Right kidney (tissue), 9 donors: ENCODE measurements around the gene SRGAP2.
"Not testable (repeated sequence)": the region's sequence is repeated elsewhere in the genome, so short reads cannot be mapped to it uniquely, and the experiment has no call there.

ENCODE experiments used
- DNase-seq: peaks from one replicate; pipeline ENCODE4 v3.0.0-alpha.2; 2016
- long read RNA-seq, 8 donors: transcript quantifications; one replicate each; lab custom pipeline, GENCODE V29; 2026

The SRGAP2 gene
- long read RNA-seq, donor 1, full-length matches to known transcripts: 7 of 7 reads
- long read RNA-seq, donor 1, partial matches to known transcripts: 0 of 7 reads
- long read RNA-seq, donor 1, other reads (novel, unspliced or antisense): 0 of 7 reads
- long read RNA-seq, donor 2, full-length matches to known transcripts: 6 of 6 reads
- long read RNA-seq, donor 2, partial matches to known transcripts: 0 of 6 reads
- long read RNA-seq, donor 2, other reads (novel, unspliced or antisense): 0 of 6 reads
- long read RNA-seq, donor 3, transcript SRGAP2-209 (1 exons, 2,499 nt): major isoform, 7 of 9 reads
- long read RNA-seq, donor 3, partial matches to known transcripts: 0 of 9 reads
- long read RNA-seq, donor 3, other reads (novel, unspliced or antisense): 0 of 9 reads
- long read RNA-seq, donor 4, full-length matches to known transcripts: 8 of 13 reads
- long read RNA-seq, donor 4, partial matches to known transcripts: 5 of 13 reads
- long read RNA-seq, donor 4, other reads (novel, unspliced or antisense): 0 of 13 reads
- long read RNA-seq, donor 5, partial matches to known transcripts: 0 of 2 reads
- long read RNA-seq, donor 5, other reads (novel, unspliced or antisense): 0 of 2 reads
- long read RNA-seq, donor 6, partial matches to known transcripts: 23 of 28 reads
- long read RNA-seq, donor 6, other reads (novel, unspliced or antisense): 0 of 28 reads
- long read RNA-seq, donor 7, full-length matches to known transcripts: 22 of 91 reads
- long read RNA-seq, donor 7, partial matches to known transcripts: 69 of 91 reads
- long read RNA-seq, donor 7, other reads (novel, unspliced or antisense): 0 of 91 reads
- long read RNA-seq, donor 8, full-length matches to known transcripts: 8 of 8 reads
- long read RNA-seq, donor 8, partial matches to known transcripts: 0 of 8 reads
- long read RNA-seq, donor 8, other reads (novel, unspliced or antisense): 0 of 8 reads

DNA sequence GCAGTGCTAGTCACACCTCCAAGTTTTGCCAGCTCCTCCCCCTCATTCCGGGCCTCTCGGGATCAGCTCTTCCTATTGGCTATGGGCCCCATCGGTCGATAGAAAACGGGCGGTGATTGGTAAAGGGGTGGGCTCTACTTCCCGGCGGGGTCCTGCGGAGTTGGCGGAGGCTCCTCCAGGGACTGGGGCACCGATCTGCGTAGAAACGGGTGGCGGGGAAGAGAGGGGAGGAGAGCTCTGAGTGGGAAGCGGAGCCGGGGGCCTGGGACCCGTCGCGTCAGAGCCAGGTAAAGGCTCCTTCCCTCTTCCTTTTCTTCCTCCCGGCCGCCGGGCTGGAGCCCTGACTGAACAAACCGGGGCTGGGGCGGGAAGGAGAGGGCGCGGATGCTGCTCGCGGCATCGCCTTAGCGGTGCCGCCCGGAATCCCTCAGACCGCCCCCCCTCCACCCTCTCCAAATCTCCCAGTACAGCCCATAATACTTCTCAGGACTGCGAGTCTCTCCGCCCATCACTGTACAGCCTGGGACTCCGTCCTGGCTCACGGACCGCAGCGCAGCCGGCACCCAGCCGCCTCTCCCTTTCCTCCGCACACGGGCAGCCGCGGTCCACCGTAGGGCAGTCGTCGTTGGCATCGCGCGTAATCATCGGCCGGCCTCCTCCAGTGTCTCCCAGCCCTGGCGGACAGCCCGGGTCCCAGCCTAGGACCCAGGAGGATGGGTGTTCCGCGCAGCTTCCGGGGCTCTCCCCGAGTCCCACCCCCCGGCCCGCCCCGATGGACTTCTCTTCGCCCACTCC is at the start of gene SRGAP2:
Gene SRGAP2, plus strand, starts transcription at position 178 of the 795 bp plus-strand sequence. CDS start 2,430 bp downstream, outside the sequence.
- peak; percentile 83 for DNase-seq

DNA sequence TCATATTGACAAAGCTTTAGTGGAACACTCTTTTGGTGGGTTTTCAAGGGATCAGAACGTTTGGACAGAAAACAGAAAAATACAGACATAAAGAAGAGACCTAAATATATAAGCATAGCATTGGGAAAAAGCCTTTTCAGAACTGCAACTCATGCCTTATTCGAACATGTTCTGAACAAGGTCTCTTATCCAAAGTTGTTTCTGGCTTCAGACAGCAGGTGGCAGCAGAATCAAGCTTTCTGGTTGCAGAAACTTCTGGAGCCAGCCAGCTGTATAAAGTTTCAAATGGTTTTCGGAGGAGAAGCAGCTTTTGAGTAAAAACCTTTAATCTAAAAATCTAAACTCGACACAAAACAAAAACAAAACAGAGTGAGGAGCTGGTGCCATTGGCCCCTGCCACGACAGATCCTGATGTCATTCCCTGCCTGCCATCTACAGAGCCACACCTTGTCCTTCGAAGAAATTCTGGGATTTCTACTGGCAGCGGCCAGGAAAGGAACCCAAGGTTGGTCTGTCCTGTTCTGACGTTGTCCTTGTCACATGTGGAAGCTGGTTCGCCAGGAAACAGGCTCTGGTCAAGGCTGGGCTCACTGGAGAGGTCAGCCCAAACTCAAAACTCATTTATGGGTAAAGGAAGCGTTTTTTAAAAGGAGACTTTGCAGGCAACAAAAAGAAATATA is 35.9 kb upstream of the SRGAP2 start:
- DNase-seq: not testable (repeated sequence)

DNA sequence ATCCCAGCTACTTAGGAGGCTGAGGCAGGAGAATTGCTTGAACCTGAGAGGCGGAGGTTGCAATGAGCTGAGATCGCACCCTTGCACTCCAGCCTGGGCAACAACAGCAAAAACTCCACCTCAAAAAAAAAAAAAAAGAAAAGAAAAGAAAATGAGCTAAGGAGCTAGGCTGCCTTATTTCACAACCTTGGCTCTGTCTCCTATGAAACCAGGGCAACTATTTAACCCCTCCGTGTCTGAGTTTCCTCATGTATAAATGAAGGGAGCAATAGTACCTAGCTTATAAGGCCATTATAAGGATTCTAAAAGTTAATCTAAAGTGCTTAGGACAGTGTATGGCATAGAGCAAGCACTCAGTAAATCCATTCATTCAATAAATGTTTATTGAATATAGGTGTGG is 33.5 kb upstream of the SRGAP2 start:
- not testable (repeated sequence) for DNase-seq

- not testable (repeated sequence) for DNase-seq
Measured at GRCh38 chr1:206173110-206173719, 30.1 kb upstream of the SRGAP2 start.

- not testable (repeated sequence) for DNase-seq
Measured at GRCh38 chr1:206174182-206174868, 29.0 kb upstream of the SRGAP2 start.

DNA sequence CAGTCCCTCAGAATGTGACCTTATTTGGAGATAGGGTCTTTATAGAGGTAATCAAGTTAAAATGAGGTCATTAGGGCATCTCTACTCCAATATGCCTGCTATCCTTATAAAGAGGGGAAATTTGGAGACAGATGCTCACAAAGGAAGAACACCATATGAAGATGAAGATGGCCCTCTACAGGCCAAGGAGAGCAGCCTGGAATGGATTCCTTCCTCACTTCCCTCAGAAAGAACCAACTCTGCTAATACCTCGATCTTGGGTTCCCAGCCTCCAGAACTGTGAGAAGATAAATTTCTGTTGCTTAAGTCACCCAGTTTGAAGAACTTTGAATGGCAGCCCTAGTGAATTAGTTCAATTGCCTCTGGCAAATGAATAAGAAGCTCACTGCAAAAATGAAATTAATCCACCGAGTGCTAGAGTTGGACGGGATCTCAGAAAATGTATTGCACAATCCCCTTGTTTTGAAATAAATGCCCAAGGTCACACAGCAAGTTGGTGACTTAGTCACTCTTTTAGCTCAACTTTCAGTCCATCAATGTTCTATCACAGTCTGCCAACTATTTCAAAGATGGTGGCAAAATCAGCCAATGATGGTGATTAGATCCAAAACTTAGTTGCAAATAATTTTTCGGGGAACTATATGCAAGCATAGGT is 27.8 kb upstream of the SRGAP2 start:
- DNase-seq: not testable (repeated sequence)

DNA sequence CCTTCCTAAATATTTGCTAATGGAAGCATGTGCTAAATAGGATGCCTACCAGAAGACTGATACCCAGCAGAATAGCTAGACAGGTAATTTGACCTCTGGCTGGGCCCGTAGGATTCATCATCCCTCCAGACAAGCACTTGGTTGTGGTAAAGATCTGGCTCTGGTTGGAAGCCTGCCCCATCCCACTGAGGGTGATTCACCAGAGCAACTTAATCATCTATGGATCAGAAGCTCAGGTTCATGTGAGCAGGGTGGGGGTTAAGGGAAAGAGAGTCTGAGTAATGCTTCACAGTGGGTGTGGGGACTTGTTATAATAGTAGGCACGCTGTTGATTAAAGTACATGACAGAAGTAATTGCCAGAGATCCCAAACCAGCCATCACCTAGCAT is 27.2 kb upstream of the SRGAP2 start:
- not testable (repeated sequence) for DNase-seq

- DNase-seq: not testable (repeated sequence)
Measured at GRCh38 chr1:206178061-206178989, 25.0 kb upstream of the SRGAP2 start.

- not testable (repeated sequence) for DNase-seq
Measured at GRCh38 chr1:206179666-206180065, 23.7 kb upstream of the SRGAP2 start.

GRCh38 chr1:206182368-206183317 is 20.7 kb upstream of the SRGAP2 start:
- not testable (repeated sequence) for DNase-seq

GRCh38 chr1:206183788-206184187 is 19.6 kb upstream of the SRGAP2 start:
- DNase-seq: not testable (repeated sequence)

DNA sequence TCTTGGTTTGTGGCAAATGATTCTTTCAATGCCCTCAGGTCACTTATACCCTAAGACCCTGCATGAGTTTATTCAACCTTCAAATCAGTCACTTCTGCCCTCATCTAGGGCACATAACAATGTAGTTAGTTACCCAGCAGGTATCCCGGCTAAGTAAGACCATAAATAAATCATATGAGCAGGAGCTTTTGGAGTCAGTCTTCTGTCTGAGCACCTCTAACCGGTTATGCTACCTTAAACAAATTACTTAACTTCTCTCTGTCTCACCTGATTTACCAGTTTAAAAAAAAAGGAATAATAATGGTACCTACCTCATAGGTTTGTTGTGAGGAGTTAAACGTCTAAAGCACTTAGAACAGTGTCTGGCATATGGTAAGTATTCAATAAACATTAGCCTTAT is 17.6 kb upstream of the SRGAP2 start:
- DNase-seq: not testable (repeated sequence)

DNA sequence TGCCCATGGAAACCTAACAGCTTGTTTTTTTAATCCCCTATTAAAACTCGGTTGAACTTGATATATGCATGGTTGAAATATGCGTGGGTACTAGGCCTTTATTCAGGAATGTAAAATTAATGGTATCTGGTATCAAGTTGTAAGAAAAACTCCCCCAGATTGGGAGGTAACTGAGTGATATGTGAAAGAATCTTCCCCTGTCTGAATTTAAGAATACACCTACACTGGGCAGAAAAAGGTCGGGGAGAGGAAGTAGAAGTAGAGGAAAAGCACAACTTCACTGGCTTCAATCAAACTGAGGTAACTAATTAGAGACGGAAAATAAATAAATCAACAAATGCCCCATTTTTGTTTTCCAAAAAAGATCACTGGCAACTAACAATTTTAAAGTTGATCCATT is 16.5 kb upstream of the SRGAP2 start:
- not testable (repeated sequence) for DNase-seq

GRCh38 chr1:206195182-206195581 is 8.2 kb upstream of the SRGAP2 start:
- DNase-seq: not testable (repeated sequence)

GRCh38 chr1:206196748-206197424 is 6.5 kb upstream of the SRGAP2 start:
- not testable (repeated sequence) for DNase-seq

DNA sequence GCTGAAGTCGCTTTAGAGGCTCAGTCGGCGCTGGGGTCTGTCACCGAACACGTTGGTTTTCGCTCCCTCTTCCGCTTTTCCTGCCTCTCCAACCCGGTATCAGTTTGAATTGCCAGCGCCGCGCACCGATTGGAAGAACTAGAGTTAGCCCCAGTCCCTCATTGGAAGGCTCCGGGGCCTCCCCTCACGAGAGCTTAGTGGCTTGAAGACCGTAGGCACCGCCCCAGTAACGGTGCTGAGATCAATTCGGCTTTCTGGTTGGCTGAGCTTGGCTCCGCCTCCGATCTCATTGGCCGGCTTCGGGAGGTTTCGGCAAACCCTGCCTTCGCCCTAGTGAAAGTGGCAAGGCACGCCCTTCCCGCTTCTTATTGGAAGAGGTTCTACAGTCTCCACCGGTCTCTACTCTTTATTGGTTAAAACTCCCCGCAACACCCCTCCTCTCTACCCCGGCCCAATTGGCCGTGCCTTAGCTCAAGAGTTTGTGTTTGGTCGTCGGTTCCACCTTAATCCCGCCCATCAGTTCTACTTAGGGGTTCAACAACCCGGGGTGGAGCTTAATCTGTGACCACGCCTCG is 465 bp upstream of the SRGAP2 start, which contains the start of gene FAM72A:
Gene FAM72A, minus strand, starts transcription at position 51 of the 575 bp plus-strand sequence. CDS start 814 bp downstream, outside the sequence.
- peak; percentile 73 for DNase-seq
